ENCODE results near the gene C11orf58.

Gene C11orf58

GRCh38 chr11:16750417-16750816 is 12.0 kb downstream of the C11orf58 start:
- H3K4me3 Mint-ChIP-seq: no peak overlapping the region
- peaks cover 7% of the 10 kb centered on the region for H3K4me1 Mint-ChIP-seq
- no peaks in the 10 kb centered on the region for H3K9me3 Mint-ChIP-seq
- no peak for ATAC-seq
- no peak overlapping the region for H3K27ac Mint-ChIP-seq
- H3K36me3 Mint-ChIP-seq: peaks cover 38% of the 10 kb centered on the region
- H3K27me3 Mint-ChIP-seq: no peaks in the 10 kb centered on the region

GRCh38 chr11:16758382-16759024 is 20.1 kb downstream of the C11orf58 start:
- Mint-ChIP-seq H3K4me1 (peaks cover 14% of the 10 kb centered on the region), H3K27me3 (no peaks in the 10 kb centered on the region), H3K9me3 (no peaks in the 10 kb centered on the region), H3K27ac (no peak overlapping the region), H3K4me3 (no peak overlapping the region), H3K36me3 (peaks cover 37% of the 10 kb centered on the region)
- ATAC-seq: no peak

GRCh38 chr11:16759857-16760508 is 21.5 kb downstream of the C11orf58 start:
- no peak overlapping the region for H3K27ac Mint-ChIP-seq
- no peaks in the 10 kb centered on the region for H3K27me3 Mint-ChIP-seq
- no peak for ATAC-seq
- no peaks in the 10 kb centered on the region for H3K9me3 Mint-ChIP-seq
- H3K4me3 Mint-ChIP-seq: no peak overlapping the region
- H3K36me3 Mint-ChIP-seq: peaks cover 27% of the 10 kb centered on the region
- H3K4me1 Mint-ChIP-seq: peaks cover 14% of the 10 kb centered on the region

GRCh38 chr11:16763746-16764145 is 25.3 kb downstream of the C11orf58 start:
- ATAC-seq: no peak
- H3K27me3 Mint-ChIP-seq: no peaks in the 10 kb centered on the region
- H3K27ac Mint-ChIP-seq: no peak overlapping the region
- H3K36me3 Mint-ChIP-seq: peaks cover 6% of the 10 kb centered on the region
- H3K4me1 Mint-ChIP-seq: peaks cover 14% of the 10 kb centered on the region
- H3K9me3 Mint-ChIP-seq: no peaks in the 10 kb centered on the region
- H3K4me3 Mint-ChIP-seq: no peak overlapping the region

- Mint-ChIP-seq H3K4me3 (no peak overlapping the region), H3K9me3 (no peaks in the 10 kb centered on the region), H3K27me3 (peaks cover 9% of the 10 kb centered on the region), H3K27ac (no peak overlapping the region), H3K36me3 (no peaks in the 10 kb centered on the region), H3K4me1 (peaks cover 3% of the 10 kb centered on the region)
- no peak for ATAC-seq
These were observed 26.4 kb downstream of the C11orf58 start for GRCh38 chr11:16764888-16765287.

GRCh38 chr11:16767137-16767536 is 28.7 kb downstream of the C11orf58 start:
- Mint-ChIP-seq H3K4me3 (no peak overlapping the region), H3K36me3 (no peaks in the 10 kb centered on the region), H3K9me3 (no peaks in the 10 kb centered on the region), H3K27ac (no peak overlapping the region), H3K4me1 (no peaks in the 10 kb centered on the region), H3K27me3 (peaks cover 9% of the 10 kb centered on the region)
- ATAC-seq: no peak

GRCh38 chr11:16767957-16768356 is 29.5 kb downstream of the C11orf58 start:
- H3K9me3 Mint-ChIP-seq: no peaks in the 10 kb centered on the region
- ATAC-seq: no peak
- H3K27ac Mint-ChIP-seq: no peak overlapping the region
- peaks cover 9% of the 10 kb centered on the region for H3K27me3 Mint-ChIP-seq
- no peak overlapping the region for H3K4me3 Mint-ChIP-seq
- no peaks in the 10 kb centered on the region for H3K36me3 Mint-ChIP-seq
- H3K4me1 Mint-ChIP-seq: no peaks in the 10 kb centered on the region

GRCh38 chr11:16769386-16769785 is 30.9 kb downstream of the C11orf58 start:
- ATAC-seq: no peak
- H3K36me3 Mint-ChIP-seq: no peaks in the 10 kb centered on the region
- H3K27ac Mint-ChIP-seq: no peak overlapping the region
- H3K4me3 Mint-ChIP-seq: no peak overlapping the region
- H3K4me1 Mint-ChIP-seq: no peaks in the 10 kb centered on the region
- H3K27me3 Mint-ChIP-seq: peaks cover 9% of the 10 kb centered on the region
- no peaks in the 10 kb centered on the region for H3K9me3 Mint-ChIP-seq

- Mint-ChIP-seq H3K27ac (no peak overlapping the region), H3K4me1 (no peaks in the 10 kb centered on the region), H3K9me3 (no peaks in the 10 kb centered on the region), H3K4me3 (no peak overlapping the region), H3K27me3 (peaks cover 9% of the 10 kb centered on the region), H3K36me3 (no peaks in the 10 kb centered on the region)
- no peak for ATAC-seq
These were observed 31.6 kb downstream of the C11orf58 start for GRCh38 chr11:16770016-16770415.

GRCh38 chr11:16771350-16772140 is 33.1 kb downstream of the C11orf58 start:
- Mint-ChIP-seq H3K27ac (no peak overlapping the region), H3K4me3 (no peak overlapping the region), H3K9me3 (no peaks in the 10 kb centered on the region), H3K27me3 (peaks cover 9% of the 10 kb centered on the region), H3K36me3 (no peaks in the 10 kb centered on the region), H3K4me1 (no peaks in the 10 kb centered on the region)
- no peak for ATAC-seq

- H3K4me3 Mint-ChIP-seq: no peak overlapping the region
These were observed 33.7 kb downstream of the C11orf58 start for GRCh38 chr11:16772141-16772512.

GRCh38 chr11:16773981-16774935 is 35.8 kb downstream of the C11orf58 start:
- Mint-ChIP-seq H3K4me1 (no peaks in the 10 kb centered on the region), H3K27ac (no peak overlapping the region), H3K36me3 (peaks cover 6% of the 10 kb centered on the region), H3K4me3 (no peak overlapping the region), H3K9me3 (no peaks in the 10 kb centered on the region), H3K27me3 (peaks cover 6% of the 10 kb centered on the region)
- ATAC-seq: no peak

More at GRCh38 chr11:16772141-16772512, 33.7 kb downstream of the C11orf58 start:
- H3K4me1 Mint-ChIP-seq: no peaks in the 10 kb centered on the region
- ATAC-seq: no peak
- H3K27me3 Mint-ChIP-seq: peaks cover 9% of the 10 kb centered on the region
- H3K9me3 Mint-ChIP-seq: no peaks in the 10 kb centered on the region
- H3K27ac Mint-ChIP-seq: no peak overlapping the region
- H3K36me3 Mint-ChIP-seq: no peaks in the 10 kb centered on the region

- ATAC-seq: no peak
- no peaks in the 10 kb centered on the region for H3K27me3 Mint-ChIP-seq
- no peak overlapping the region for H3K27ac Mint-ChIP-seq
- peaks cover 11% of the 10 kb centered on the region for H3K36me3 Mint-ChIP-seq
- no peak overlapping the region for H3K4me3 Mint-ChIP-seq
- no peaks in the 10 kb centered on the region for H3K4me1 Mint-ChIP-seq
- no peaks in the 10 kb centered on the region for H3K9me3 Mint-ChIP-seq
These were observed 36.6 kb downstream of the C11orf58 start for GRCh38 chr11:16774936-16775613.

GRCh38 chr11:16775614-16776283 is 37.3 kb downstream of the C11orf58 start:
- no peak for ATAC-seq
- no peaks in the 10 kb centered on the region for H3K27me3 Mint-ChIP-seq

More at GRCh38 chr11:16775614-16776283, 37.3 kb downstream of the C11orf58 start:
- H3K36me3 Mint-ChIP-seq: peaks cover 17% of the 10 kb centered on the region
- H3K9me3 Mint-ChIP-seq: no peaks in the 10 kb centered on the region
- H3K4me3 Mint-ChIP-seq: no peak overlapping the region
- no peak overlapping the region for H3K27ac Mint-ChIP-seq
- H3K4me1 Mint-ChIP-seq: no peaks in the 10 kb centered on the region
